ENCODE results near the gene CDKL5. TPM values are rescaled to one million over a fixed set of nuclear protein-coding genes. Genes with fewer than 3 reads are reported as not detected.

The CDKL5 gene
- total RNA-seq, 1 experiment from 2014 or later: 4.2 TPM

DNA sequence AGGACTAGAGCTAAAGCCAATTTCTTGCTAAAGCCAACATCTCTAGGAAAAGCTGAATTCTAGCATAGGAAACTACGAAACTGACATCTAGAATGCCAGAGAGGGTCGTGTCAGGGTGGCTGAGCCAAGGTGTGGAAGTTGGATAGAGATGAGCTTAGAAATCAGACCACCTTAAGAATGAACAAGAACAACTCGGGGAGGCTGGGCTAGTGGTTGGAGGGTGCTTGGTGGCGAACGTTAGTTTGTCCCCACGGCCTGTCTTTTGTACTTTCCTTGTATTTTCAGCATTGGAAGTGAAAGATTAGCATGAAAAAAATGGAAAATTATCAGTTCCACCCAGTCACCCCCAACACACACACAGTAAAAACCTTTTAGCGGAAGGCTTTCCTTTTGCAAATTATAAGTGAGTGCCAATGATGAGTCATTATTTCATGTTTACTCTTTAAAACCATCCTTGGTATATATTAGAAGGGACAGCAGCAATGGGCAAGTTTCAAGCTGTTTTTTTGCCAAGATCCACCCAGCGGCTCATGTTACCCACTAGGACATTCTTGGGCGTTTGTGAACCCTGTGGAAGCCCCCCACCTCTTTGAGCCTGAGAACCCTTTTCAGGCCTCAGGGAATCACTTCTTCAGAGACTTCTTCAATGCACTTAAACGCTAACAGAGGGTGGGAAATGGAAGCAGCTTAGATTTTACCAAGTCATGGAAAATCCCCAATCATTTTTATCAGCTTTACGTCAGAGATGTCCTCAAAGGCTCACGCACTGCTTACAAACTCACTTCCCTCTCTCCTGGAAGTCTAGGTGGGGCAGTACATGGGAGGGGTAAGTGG lies 277.2 kb downstream of the CDKL5 start:
- Histone ChIP-seq H3K9me3 (ENCODE audit: insufficient read depth, low read depth) (no peaks in the 10 kb centered on the region), H3F3A (ENCODE audit: insufficient read depth, low read depth) (0 out of 2 replicates have a peak, but pooled peaks cover 5% of the 10 kb centered on the region), H2AFZ (peak overlapping the region; percentile 69; the same call in 1 of the 2 replicates), H3K4me2 (peak overlapping the region; percentile 76), H3K79me2 (ENCODE audit: low read depth) (no peaks in the 10 kb centered on the region), H3K4me1 (replicated peaks; ENCODE audit: insufficient read depth) (peaks cover 17% of the 10 kb centered on the region), H3K27ac (peak overlapping the region; percentile 65), H3K4me3 (peak overlapping the region; percentile 48; the same call in 1 of the 2 replicates), H3K27me3 (ENCODE audit: insufficient read depth, low read depth) (no peaks in the 10 kb centered on the region), H3K9me2 (ENCODE audit: insufficient read depth) (no peaks in the 10 kb centered on the region), H4K20me1 (ENCODE audit: insufficient read depth) (no peaks in the 10 kb centered on the region), H3K36me3 (ENCODE audit: low read depth) (no peaks in the 10 kb centered on the region)
- ChIA-PET CTCF (no interaction called here), POLR2A (ENCODE audit: unreplicated experiment) (no interaction called here)
- intact Hi-C loops (cut with micrococcal nuclease; ENCODE audit: unreplicated experiment): no loop called here
- no TSS peak for BruUV-seq (replicated peaks)
- TF ChIP-seq EZH2 (IDR thresholded peaks at IDR 0.05; ENCODE audit: low read depth): no peak
- TF ChIP-seq, protein P1, sequence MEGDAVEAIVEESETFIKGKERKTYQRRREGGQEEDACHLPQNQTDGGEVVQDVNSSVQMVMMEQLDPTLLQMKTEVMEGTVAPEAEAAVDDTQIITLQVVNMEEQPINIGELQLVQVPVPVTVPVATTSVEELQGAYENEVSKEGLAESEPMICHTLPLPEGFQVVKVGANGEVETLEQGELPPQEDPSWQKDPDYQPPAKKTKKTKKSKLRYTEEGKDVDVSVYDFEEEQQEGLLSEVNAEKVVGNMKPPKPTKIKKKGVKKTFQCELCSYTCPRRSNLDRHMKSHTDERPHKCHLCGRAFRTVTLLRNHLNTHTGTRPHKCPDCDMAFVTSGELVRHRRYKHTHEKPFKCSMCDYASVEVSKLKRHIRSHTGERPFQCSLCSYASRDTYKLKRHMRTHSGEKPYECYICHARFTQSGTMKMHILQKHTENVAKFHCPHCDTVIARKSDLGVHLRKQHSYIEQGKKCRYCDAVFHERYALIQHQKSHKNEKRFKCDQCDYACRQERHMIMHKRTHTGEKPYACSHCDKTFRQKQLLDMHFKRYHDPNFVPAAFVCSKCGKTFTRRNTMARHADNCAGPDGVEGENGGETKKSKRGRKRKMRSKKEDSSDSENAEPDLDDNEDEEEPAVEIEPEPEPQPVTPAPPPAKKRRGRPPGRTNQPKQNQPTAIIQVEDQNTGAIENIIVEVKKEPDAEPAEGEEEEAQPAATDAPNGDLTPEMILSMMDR (conservative IDR thresholded peaks at IDR 0.05): no peak
- DNase-seq: peak; percentile 25 to 67

Other genes starting within 250 kb of the CDKL5 start
- not detected in 2 replicates for gene BEND2, start 204.7 kb upstream of the CDKL5 start, total RNA-seq (2021)
- gene SCML2, start 70.9 kb upstream of the CDKL5 start, total RNA-seq (2021): 0.53 and 0.92 TPM in 2 replicates
- gene RS1, start 246.5 kb downstream of the CDKL5 start, total RNA-seq (2021): not detected in 2 replicates

Data from PC-9 (cell line).